ENCODE data around the gene TWF2. TPM values are rescaled to one million over a fixed set of nuclear protein-coding genes. Genes with fewer than 3 reads are reported as not detected.
"Not testable (repeated sequence)": the region's sequence is repeated elsewhere in the genome, so short reads cannot be mapped to it uniquely, and the experiment has no call there.

Gene TWF2
- 74.6 and 102 TPM in 2 replicates for total RNA-seq

DNA sequence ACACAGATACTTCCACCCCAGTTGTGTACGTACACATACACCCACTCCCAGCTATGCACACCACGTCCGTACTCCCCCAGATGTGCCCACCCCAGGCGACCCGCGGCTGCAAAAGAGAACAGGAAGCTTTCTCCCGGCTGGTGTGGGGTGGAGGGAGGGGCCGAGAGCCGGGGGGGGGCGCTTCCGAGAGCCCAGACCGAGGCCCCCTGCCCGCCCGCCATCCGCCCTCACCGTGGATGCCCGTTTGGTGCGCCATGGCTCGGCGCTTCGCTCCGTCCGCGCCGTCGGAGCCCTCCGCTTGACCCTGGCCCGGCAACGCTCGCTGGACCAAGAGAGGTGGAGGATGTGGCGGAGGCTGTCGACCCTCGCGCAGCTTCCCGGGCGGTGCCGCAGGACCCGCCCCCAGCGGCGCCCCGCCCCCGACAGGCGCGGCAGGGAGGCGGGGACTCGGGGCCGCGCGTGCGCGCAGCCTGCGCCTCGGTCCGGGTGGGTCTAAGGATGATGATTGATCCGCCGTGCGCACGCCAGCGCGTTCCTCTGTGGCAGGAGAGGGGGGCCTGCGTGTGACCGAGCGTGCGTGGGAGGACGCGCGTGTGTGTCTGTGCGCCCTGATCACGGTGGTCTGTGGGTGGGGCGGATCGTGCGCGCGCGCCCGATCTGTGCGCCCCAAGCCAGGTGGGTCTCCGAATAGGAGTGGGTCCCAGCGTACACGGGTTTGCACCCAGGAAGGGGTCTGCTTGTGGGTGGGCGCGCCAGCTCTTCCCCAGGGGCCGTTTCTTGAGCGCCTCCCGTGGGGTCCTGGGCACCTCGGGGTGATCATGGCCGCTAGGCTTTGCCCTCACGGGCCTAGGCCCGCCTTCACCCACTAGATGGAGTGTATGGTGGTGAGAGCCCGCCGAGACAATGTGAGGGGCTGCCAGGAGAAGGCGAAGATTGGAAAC lies at the start of gene TWF2:
Gene TWF2, minus strand, starts transcription at position 398 of the 941 bp plus-strand sequence. Its CDS starts 142 bp downstream, at position 256.
- peak; percentile 82 for DNase-seq (ENCODE audit: low read depth in 2 of 2)

- DNase-seq (ENCODE audit: low read depth in 2 of 2): no peak
These were observed 49.7 kb upstream of the TWF2 start for GRCh38 chr3:52288674-52289073.

GRCh38 chr3:52286777-52287110 lies 47.8 kb upstream of the TWF2 start:
- DNase-seq (ENCODE audit: low read depth in 2 of 2): no peak

DNA sequence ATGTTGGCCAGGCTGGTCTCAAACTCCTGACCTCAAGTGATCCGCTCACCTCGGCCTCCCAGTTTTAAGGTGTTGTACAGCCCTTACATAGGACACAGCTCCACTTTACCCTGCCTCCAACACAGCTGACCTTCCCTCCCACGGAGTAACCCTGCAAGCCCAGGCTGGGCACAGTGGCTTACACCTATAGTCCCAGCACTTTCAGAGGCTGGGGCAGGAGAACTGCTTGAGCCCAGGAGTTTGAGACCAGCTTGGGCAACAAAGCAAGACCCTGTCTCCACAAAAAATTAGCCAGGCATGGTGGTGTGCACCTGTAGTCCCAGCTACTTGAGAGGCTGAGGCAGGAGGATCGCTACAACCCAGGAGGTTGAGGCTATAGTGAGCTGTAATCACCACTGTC lies 45.1 kb upstream of the TWF2 start:
- not testable (repeated sequence) for DNase-seq (ENCODE audit: low read depth in 2 of 2)

GRCh38 chr3:52283306-52283705 lies 44.3 kb upstream of the TWF2 start:
- DNase-seq (ENCODE audit: low read depth in 2 of 2): no peak

DNA sequence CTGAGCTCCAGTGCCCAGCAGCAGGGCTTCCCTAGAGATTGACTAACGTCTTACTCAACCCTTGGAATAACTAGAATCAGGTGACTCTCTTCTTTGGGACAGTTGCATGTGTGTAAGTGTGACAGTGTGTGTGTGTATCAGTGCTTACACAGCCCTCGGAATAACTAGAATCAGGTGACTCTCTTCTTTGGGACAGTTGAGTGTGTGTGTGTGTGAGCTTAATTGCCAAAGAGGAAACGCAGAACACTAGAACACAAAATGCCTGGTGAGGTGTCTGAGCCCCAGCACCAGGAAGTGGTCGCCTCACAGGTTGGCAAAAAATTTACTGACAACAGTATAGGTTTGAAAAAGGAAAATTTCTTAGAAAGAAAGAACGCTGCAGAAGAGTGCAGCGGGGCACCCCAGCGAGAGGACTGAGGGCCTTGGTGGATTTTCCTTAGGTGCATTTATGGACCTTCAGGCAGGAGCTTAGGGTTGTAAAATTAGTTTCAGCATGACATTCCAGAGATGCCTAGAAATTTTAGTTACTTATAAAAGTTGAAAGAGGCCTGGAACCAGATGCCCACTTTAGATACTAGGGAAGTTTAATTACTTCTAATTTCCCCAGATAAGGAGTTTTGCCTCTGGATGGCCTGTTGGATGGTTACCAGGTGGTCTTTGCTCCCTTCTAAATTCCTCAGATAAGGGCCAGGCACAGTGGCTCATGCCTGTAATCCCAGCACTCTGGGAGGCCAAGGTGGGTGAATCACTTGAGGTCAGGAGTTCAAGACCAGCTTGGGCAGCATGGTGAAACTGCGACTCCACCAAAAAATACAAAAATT lies 43.2 kb upstream of the TWF2 start:
- DNase-seq (ENCODE audit: low read depth in 2 of 2): no peak

DNA sequence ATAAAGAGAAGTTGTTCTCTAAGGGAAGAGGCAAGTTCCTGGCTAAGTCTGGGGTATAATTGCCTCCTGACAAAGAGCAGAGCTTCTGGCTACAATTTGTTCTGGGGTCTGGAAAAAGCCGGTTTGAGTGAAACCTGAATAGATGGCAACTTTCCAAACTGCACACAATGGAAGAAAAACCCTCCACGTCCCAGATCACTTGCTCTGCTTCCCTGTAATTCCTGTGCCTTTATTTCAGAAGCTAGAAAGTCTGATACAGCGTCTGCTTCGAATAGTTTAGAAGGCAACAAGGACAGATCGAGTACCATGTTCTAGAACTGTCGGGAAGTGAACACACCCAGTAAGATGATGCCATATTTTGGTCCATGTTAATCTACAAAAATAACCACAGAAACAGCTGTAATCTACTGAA lies 41.1 kb upstream of the TWF2 start:
- DNase-seq (ENCODE audit: low read depth in 2 of 2): peak; percentile 67 to 83

DNA sequence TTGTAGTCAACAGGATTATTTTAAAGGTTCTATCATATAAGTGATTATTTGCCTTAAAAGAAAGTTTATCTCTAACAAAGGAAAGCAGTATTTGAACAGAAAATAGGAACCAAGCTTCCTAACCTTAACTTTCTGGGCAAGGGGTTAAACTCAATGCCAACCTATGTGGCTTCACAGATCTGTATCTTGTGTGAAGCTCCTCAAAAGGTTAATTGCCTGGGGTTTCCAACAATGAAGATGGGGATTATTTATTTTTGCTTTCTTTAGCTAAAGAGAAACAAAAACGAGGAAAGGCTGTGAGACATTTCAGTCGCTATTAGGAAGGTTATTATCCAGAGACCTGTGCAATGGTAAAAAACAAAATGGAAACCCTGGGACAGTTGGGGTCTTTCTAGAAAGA lies 40.6 kb upstream of the TWF2 start:
- no peak for DNase-seq (ENCODE audit: low read depth in 2 of 2)

DNA sequence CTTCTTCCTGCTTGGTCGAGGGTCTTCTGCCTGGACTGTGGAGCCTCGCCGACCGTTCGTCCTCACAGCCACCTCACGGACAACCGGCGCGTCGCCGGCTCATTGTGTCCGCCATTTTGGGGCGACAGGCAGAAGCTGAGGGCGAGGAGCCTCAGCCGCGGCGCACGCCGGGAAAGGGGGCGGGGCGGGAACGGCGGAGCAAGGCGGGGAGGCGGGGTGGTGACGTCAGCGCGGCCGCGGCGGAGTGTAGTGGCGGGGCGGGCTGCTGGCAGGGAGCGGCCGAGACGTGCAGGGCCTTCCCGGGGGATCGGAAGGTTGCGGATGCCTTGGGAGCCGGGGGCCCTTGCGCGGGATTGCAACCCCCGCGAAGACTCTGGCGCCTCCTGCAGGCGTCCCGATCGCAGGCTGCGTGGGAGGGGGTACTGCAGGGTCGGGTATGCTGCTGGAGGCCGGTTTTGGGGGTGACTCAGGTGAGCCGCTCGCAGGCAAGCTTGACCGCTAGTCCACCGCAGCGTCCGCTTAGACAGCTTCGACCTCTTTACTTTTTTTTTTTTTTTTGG lies 39.6 kb upstream of the TWF2 start, which contains the start of gene WDR82:
Gene WDR82, minus strand, starts transcription at position 140 of the 560 bp plus-strand sequence. CDS start 288 bp downstream, outside the sequence.
- DNase-seq (ENCODE audit: low read depth in 2 of 2): peak; percentile 95 to 96

- DNase-seq (ENCODE audit: low read depth in 2 of 2): peak; percentile 54 to 63
These were observed 39.1 kb upstream of the TWF2 start for GRCh38 chr3:52277972-52278509.

DNA sequence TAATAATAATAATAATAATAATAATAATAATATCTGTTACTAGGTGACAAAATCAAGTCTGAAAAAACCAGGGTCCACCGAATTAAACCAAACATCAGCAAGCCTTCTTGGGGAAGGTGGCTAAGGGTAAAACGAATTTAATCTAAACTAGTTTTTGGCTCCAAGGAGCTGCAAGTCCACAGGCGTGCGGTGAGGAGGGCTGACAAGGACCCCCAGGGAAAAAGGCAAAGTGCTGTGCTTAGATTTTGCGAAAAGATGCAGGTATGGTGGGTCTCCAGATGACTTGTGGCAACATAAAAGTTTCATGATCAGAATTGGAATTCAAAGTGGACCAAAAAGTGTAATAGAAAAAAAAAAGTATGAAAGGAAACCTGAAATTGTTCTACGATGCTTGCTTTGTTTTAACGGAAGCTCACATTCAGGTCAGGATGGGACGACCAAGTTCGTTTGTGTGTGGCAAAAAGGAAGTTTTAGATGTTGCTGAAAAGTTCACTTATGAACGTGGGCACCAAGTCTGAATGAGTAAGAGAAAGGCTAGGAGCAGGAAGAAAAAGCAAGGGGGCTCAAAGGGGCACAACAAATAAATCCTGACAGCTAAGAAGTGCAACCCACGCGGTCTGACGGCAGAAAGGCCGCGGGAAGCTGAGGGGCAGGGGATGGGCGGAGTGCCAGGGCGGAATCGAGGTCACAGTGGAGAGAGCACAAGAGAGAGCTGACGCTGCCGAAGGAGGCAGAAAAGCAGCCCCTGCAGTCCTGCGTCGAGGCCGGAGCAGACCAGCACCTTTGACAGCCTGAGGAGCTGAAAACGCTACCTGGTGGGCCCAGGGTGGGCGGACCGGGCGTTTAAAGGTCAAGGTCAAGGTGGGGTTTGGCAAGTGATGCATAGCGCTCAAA lies 38.4 kb upstream of the TWF2 start:
- DNase-seq (ENCODE audit: low read depth in 2 of 2): peak; percentile 61 to 77

DNA sequence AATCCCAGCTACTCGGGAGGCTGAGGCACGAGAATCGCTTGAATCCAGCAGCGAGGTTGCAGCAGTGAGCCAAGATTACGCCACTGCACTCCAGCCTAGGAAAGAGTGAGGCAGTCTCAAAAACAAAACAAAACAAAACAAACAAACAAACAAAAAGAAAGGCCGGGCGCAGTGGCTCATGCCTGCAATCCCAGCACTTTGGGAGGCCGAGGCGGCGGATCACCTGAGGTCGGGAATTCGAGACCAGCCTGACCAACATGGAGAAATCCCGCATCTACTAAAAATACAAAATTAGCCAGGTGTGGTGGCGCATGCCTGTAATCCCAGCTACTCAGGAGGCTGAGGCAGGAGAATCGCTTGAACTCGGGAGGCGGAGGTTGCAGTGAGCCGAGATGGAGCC lies 35.8 kb upstream of the TWF2 start:
- DNase-seq (ENCODE audit: low read depth in 2 of 2): not testable (repeated sequence)

- no peak for DNase-seq (ENCODE audit: low read depth in 2 of 2)
These were observed 33.9 kb upstream of the TWF2 start for GRCh38 chr3:52272831-52273230.

GRCh38 chr3:52272172-52272571 lies 33.2 kb upstream of the TWF2 start:
- not testable (repeated sequence) for DNase-seq (ENCODE audit: low read depth in 2 of 2)

DNA sequence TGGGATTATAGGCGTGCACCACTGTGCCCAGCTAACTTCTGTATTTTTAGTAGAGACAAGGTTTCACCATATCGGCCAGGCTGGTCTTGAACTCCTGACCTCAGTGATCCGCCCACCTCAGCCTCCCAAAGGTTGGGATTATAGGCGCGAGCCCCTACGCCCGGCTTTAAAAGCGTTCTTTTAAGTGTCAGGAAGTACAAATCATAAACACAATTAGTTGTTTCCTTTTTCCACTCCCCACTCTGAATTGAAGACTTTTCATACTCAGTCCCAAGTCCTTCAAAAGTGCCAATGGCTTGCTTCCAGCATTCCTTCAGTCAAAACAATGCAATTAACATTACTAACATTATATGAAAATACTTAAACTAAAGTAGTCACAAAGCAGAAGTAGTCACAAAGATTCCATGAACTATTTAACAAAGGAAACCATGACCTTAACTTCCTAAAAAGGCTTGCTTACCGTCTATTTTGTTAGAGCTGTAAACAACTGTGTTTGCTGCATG lies 31.3 kb upstream of the TWF2 start:
- peak in 1 of 2 donors; percentile 84 for DNase-seq (ENCODE audit: low read depth in 2 of 2)

GRCh38 chr3:52269776-52270175 lies 30.8 kb upstream of the TWF2 start:
- DNase-seq (ENCODE audit: low read depth in 2 of 2): no peak

GRCh38 chr3:52268036-52268435 lies 29.1 kb upstream of the TWF2 start:
- no peak for DNase-seq (ENCODE audit: low read depth in 2 of 2)

DNA sequence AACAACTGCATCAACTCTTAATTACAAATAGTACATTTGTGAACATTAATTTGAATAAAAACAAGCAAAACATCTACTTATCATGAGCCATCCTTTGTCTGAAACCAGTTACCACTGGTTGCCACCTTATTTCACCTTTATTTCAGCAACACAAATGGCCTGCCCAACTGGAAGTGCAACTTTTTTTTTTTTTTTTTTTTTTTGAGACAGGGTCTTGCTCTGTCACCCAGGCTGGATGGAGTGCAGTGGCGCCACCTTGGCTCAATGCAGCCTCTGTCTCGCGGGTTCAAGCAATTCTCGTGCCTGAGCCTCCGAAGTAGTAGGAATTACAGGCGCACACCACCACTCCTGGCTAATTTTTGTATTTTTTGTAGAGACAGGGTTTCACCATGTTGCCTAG lies 26.4 kb upstream of the TWF2 start:
- no peak for DNase-seq (ENCODE audit: low read depth in 2 of 2)

- DNase-seq (ENCODE audit: low read depth in 2 of 2): no peak
These were observed 23.5 kb upstream of the TWF2 start for GRCh38 chr3:52262447-52262846.

- no peak for DNase-seq (ENCODE audit: low read depth in 2 of 2)
These were observed 20.5 kb upstream of the TWF2 start for GRCh38 chr3:52259448-52259847.

Measured in lung microvascular endothelial cell (primary cell).